HL-60 (cell line): ENCODE data around the gene GAREM1.

Source experiments
- CTCF ChIP-seq: IDR thresholded peaks from one replicate; pipeline ENCODE4 v1.5.1; 2011; ENCODE audit warnings: low read length, control low read depth, inconsistent platforms; ENCODE audit not compliant: insufficient read depth
- GABPA ChIP-seq: IDR thresholded peaks from 2 replicates; pipeline ENCODE4 v1.6.1; 2012; ENCODE audit warnings: low read depth
- POLR2AphosphoS5 ChIP-seq: IDR thresholded peaks from 2 replicates; pipeline ENCODE4 v1.6.1; 2012; ENCODE audit warnings: low read depth
- REST ChIP-seq: IDR thresholded peaks from 2 replicates; pipeline ENCODE4 v1.6.1; 2012; ENCODE audit warnings: low read depth; ENCODE audit not compliant: insufficient replicate concordance

GRCh38 chr18:32257084-32257785 lies 213.4 kb downstream of the GAREM1 start:
- TF ChIP-seq CTCF, result no peak
- TF ChIP-seq POLR2AphosphoS5, result no peak
- TF ChIP-seq GABPA, result no peak
- TF ChIP-seq REST, result no peak
